Activated T-cell treated with anti-CD3 and anti-CD28 coated beads, Interleukin-2, amount 50 U/mL, for 1 hour (primary cell): ENCODE results near the gene UBA1.
A peak's percentile ranks its signal among the peaks of the same experiment; 100 is the strongest.
"Not testable (repeated sequence)": the region's sequence is repeated elsewhere in the genome, so short reads cannot be mapped to it uniquely, and the experiment has no call there.

ENCODE experiments used
- DNase-seq: peaks from one replicate; pipeline ENCODE4 v3.0.0-alpha.2; 2020

The UBA1 gene

GRCh38 chrX:47231167-47231566, 37.5 kb downstream of the UBA1 start:
- no peak for DNase-seq

- no peak for DNase-seq
Measured at GRCh38 chrX:47232197-47232802, 38.7 kb downstream of the UBA1 start.

GRCh38 chrX:47232803-47233332, 39.2 kb downstream of the UBA1 start, which contains the start of gene USP11:
Gene USP11 (plus strand): TSS chrX:47233009. CDS start chrX:47233044, 35 bp downstream.
- no peak for DNase-seq

GRCh38 chrX:47233333-47234113, 39.9 kb downstream of the UBA1 start:
- peak; percentile 93 for DNase-seq

GRCh38 chrX:47234583-47234982, 41.0 kb downstream of the UBA1 start:
- no peak for DNase-seq

- no peak for DNase-seq
Measured at GRCh38 chrX:47235691-47236103, 42.1 kb downstream of the UBA1 start.

GRCh38 chrX:47239199-47239598, 45.6 kb downstream of the UBA1 start:
- DNase-seq = no peak

- DNase-seq = no peak
Measured at GRCh38 chrX:47239898-47240545, 46.4 kb downstream of the UBA1 start.

- DNase-seq = no peak
Measured at GRCh38 chrX:47240619-47241018, 47.0 kb downstream of the UBA1 start.

GRCh38 chrX:47241201-47242011, 47.8 kb downstream of the UBA1 start:
- DNase-seq = no peak

- no peak for DNase-seq
Measured at GRCh38 chrX:47242321-47242720, 48.7 kb downstream of the UBA1 start.

- DNase-seq = no peak
Measured at GRCh38 chrX:47243351-47243750, 49.7 kb downstream of the UBA1 start.

- no peak for DNase-seq
Measured at GRCh38 chrX:47244676-47245075, 51.0 kb downstream of the UBA1 start.

- DNase-seq = no peak
Measured at GRCh38 chrX:47245156-47245555, 51.5 kb downstream of the UBA1 start.

- DNase-seq = no peak
Measured at GRCh38 chrX:47247206-47247998, 53.8 kb downstream of the UBA1 start.

GRCh38 chrX:47247999-47248320, 54.3 kb downstream of the UBA1 start:
- DNase-seq = no peak

- DNase-seq = no peak
Measured at GRCh38 chrX:47248576-47248975, 54.9 kb downstream of the UBA1 start.

- DNase-seq = no peak
Measured at GRCh38 chrX:47250017-47250347, 56.4 kb downstream of the UBA1 start.

- DNase-seq = not testable (repeated sequence)
Measured at GRCh38 chrX:47257620-47258019, 64.0 kb downstream of the UBA1 start.
